Embryonic facial prominence (tissue), 1 donor: ENCODE results near the gene PPP1R37.

Experiments
- DNase-seq: peaks from one replicate; pipeline ENCODE4 v3.0.0-alpha.2; 2016; ENCODE audit errors: extremely low spot score

The PPP1R37 gene

GRCh38 chr19:45152504-45153338 lies 59.7 kb downstream of the PPP1R37 start:
- no peak for DNase-seq

GRCh38 chr19:45153339-45154063 lies 60.5 kb downstream of the PPP1R37 start:
- DNase-seq: no peak

- DNase-seq: no peak
These were observed 61.3 kb downstream of the PPP1R37 start for GRCh38 chr19:45154064-45154827.

- no peak for DNase-seq
These were observed 63.1 kb downstream of the PPP1R37 start for GRCh38 chr19:45156011-45156630.

- DNase-seq: no peak
These were observed 63.8 kb downstream of the PPP1R37 start for GRCh38 chr19:45156751-45157150.

GRCh38 chr19:45158503-45159209 lies 65.7 kb downstream of the PPP1R37 start:
- no peak for DNase-seq

- no peak for DNase-seq
These were observed 66.4 kb downstream of the PPP1R37 start for GRCh38 chr19:45159210-45159970.

GRCh38 chr19:45159971-45160324 lies 67.0 kb downstream of the PPP1R37 start:
- DNase-seq: no peak

- no peak for DNase-seq
These were observed 68.1 kb downstream of the PPP1R37 start, which contains the start of gene NKPD1 for GRCh38 chr19:45160870-45161737. Gene NKPD1 (minus strand): TSS chr19:45160982. CDS start chr19:45160150, 832 bp downstream.

- DNase-seq: no peak
These were observed 69.0 kb downstream of the PPP1R37 start for GRCh38 chr19:45161738-45162607.

GRCh38 chr19:45162608-45163143 lies 69.7 kb downstream of the PPP1R37 start:
- DNase-seq: no peak

GRCh38 chr19:45163156-45163555 lies 70.2 kb downstream of the PPP1R37 start:
- DNase-seq: no peak

- no peak for DNase-seq
These were observed 70.9 kb downstream of the PPP1R37 start for GRCh38 chr19:45163751-45164460.

GRCh38 chr19:45164577-45165335 lies 71.8 kb downstream of the PPP1R37 start:
- DNase-seq: no peak

GRCh38 chr19:45166723-45167252 lies 73.8 kb downstream of the PPP1R37 start:
- DNase-seq: no peak

GRCh38 chr19:45168767-45169351 lies 75.9 kb downstream of the PPP1R37 start:
- DNase-seq: no peak
